GM18517 (cell line): Measurements from ENCODE around the gene ZNF74.

ENCODE experiments used
- ATAC-seq: cut with Tn5 transposase; IDR thresholded peaks from one replicate; pipeline ENCODE4 v1.9.1; 2021; ENCODE audit warnings: mild to moderate bottlenecking, moderate library complexity; ENCODE audit not compliant: unreplicated experiment

ZNF74 gene

DNA sequence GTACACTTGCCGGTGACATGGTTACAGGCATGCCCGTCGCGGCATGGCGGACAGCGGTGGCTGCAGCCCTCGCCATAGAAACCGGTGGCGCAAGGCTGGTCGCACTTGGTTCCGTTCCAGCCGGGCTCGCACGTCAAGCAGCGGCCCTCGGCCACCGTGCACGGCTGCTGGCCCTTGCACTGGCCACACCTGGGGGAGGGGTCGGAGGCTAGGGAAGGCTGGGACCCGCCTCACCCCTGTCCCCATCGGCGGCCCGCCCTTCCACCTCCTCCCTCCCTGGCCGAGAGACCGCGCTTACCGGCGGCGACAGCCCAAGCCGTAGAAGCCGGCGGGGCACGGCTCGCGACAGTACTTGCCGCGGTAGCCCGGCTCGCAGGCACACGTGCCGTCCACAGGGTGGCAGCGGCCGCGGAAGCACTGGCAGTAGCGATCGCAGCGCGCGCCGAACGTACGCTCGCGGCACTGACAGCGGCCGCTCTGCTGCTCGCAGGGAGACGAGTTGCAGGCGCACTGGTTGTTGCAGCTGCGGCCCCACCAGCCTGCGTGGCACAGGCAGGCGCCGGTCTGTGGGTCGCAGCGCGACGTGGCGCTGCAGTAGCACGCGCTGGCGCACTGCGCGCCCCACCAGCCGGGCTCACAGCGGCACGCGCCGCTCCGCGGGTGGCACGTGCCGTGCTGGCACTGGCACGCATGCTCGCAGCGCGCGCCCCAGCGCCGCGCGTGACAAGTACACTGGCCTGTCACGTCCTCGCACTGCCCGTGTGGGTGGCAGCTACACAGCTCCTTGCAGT, 37.0 kb downstream of the ZNF74 start:
- ATAC-seq = no peak

DNA sequence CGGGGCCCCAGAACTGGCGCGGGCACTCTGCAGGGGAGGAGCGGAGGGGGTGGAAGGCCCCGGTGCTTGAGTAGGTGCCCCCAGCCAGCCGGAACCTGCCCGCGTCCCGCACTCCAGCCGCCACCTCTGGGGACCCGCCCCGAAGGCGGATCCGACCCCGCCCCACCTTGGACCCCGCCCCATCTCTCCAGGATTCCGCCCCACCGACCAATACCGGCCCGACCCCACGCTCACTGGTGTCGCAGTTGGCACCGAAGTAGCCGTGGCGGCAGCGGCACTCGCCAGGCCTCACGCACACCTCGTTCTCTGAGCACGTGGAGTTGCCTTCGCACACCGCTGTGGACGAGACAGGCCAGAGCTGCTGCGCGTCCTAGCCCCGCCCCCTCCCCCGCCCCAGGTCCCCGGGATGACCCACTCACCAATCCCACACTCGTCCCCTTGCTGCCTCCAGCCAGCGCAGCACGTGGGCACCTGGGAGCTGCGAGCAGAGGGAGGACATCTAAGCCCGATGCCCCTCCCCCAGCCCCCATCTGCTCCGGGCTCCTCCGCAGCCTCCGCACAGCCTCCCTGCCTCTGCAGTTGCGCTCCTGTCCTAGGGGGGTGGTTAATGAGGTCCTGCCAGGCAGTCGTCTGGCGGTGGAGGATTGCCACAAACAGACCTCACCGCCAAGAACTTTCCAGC, 37.7 kb downstream of the ZNF74 start:
- no peak for ATAC-seq

DNA sequence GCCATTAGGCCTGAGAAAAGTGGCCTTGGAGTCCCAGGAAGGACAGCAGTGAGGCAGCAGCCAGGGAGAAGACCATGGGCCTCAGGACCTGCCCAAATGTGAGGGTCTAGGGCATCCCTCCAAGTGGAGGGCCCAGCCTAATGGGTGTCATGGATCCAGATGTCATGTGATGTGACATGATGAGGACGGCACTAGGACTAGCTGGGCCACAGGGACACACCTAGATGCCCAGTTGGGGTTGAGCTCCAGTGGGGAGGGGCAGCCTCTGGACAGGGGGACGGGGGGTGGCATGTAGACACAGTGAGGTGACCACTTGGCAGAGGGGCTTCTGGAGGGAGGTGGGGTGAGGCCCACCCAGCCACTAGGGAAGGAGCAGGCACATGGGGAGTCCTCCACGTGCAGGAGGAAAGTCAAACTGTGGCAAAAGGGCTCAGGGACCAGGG, 38.3 kb downstream of the ZNF74 start:
- ATAC-seq = no peak

DNA sequence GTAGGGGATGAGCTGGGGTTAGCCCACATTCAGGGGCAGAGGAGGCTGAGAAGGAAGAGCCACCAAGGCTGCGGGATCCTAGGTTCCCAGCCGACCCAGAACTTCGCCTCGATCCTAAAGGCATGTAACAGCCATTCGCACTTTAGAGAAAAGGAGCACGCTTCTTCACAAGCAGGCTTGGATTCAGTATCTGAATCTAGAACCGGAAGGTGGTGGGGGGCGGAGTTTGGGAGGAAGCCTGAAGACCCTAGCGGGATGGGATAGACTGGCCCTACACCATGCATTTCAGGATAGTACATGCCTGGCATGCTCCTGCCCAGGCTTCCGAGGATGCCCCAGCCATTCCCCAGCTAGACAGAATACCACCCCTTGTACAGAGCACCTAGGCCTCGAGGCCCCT, 39.2 kb downstream of the ZNF74 start:
- ATAC-seq = no peak

DNA sequence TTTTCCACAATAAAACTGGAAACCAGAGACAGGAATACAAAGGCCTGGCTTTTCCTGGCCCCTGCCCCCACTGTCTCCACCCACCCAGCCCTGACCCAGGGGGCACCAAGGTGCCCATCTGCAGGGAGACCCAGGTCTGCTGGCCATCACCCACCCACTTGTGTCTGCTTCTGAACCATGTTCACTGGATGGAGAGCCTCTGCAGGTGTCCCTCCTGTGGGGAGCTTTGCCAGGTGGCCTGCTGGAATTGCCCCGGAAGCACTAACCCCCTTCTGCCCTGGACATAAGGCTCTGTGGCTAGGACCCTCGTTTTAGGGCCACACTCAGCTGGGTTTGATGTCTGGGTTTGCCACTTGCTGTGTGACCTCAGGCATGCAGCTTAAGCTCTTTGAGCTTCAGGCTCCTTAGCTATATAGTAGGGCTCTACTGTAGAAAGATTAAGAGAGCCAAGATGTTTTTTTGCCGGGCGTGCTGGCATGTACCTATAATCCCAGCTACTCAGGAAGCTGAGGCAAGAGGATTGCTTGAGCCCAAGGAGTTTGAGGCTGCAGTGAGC, 39.8 kb downstream of the ZNF74 start:
- ATAC-seq = no peak

DNA sequence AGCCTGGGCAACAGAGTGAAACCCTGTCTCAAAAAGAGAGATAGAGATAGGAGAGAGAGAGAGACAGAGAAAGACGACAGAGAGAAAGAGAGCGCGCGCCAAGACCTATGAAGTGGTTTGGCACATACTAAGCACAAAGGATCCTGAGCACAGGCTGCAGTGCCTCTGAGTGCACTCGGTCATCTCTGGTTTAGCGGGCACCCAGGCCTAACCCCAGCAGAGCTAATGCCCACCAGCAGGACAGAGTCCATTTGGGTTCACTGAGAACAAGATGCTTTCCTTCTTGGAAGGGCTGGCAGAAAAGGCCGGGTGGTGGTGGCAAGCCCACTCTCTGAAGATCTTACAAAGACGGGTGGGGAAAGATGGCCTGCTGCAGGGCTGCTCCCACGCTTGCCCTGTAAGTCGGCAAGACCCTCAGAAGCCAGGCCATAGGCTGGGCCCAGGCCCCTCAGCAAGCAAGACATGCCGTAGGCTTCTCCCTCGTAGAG, 40.4 kb downstream of the ZNF74 start:
- ATAC-seq = no peak

DNA sequence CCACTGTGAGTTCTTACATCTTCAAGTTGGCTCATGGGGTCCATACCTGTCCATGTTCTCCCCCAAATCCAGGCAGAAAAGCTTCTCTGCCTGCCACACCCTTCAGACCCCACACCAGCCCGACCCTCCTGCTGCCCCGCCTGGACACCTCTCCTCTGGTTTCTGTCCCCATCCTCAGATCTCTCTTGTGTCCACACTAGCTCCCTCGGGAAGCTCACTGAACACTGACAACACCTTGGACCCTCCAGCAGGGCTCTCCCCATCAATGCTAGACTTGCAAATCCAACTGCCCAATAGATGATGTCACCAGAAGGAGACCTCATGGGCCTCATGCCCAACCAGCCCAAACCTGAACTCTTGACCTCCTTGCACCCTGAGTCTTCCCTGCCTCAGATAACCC, 40.8 kb downstream of the ZNF74 start:
- ATAC-seq = no peak

DNA sequence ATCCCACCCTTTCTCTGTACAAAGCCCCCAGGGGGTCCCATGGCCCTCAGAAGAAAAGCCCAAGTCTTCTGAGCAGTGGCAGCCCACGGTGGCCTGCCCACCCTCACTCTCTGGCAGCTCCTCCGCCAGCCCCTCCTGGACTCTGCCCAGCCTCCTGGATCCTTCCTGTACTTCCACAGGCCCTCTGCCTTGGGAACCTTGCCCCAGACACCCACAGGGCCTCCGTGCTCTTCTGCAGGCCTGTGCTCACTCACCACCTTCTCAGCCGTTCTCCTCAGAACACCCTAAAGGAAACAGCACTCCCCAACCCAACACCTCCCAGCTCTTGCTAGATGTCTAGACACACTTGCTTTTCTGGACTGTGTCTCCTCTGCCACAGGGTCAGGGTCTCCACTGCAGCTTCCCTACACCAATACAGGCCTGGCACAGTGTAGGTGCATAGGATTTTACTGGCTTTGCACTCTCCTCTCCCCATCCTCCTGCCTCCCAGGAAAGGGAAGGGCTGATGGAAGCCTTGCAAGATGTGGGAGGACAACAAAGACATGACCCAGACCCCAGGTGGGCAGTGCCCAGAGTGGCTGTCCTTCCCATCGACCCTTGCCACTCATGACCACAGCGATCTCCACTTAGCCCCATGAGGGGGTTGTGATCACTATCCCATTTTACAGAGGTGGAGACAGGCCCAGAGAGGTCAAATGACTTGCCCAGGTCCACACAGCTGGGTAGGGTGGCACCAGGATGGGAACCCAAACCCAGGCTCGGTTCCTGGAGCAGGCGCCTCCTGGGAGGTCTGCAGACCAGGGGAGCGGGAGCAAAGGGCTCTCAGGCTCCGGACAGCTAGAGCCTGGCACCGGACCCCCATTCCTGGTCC, 41.7 kb downstream of the ZNF74 start:
- ATAC-seq = no peak

DNA sequence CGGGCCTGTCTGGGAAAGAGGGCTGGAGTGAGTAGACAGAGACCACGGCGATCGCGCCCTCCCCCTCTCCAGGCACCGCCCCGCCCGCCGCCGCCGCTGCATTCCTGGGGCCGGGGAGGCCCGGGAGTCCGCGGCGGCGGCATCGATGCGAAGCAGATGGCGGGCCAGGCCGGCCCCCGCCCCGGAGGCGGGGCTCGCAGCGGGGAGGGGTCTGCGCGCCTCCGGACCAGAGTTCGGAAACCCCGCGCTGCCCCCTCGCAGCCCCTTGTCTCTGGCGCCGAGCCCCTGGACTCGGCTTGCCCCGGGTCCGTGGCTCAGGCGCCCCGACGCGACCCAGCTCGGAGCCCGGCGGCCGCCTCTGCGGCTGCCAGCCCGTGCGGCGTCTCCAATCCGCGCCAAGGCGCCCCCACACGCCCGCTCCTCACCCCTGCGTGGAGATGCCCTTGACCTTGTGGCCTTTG, 42.4 kb downstream of the ZNF74 start:
- no peak for ATAC-seq

DNA sequence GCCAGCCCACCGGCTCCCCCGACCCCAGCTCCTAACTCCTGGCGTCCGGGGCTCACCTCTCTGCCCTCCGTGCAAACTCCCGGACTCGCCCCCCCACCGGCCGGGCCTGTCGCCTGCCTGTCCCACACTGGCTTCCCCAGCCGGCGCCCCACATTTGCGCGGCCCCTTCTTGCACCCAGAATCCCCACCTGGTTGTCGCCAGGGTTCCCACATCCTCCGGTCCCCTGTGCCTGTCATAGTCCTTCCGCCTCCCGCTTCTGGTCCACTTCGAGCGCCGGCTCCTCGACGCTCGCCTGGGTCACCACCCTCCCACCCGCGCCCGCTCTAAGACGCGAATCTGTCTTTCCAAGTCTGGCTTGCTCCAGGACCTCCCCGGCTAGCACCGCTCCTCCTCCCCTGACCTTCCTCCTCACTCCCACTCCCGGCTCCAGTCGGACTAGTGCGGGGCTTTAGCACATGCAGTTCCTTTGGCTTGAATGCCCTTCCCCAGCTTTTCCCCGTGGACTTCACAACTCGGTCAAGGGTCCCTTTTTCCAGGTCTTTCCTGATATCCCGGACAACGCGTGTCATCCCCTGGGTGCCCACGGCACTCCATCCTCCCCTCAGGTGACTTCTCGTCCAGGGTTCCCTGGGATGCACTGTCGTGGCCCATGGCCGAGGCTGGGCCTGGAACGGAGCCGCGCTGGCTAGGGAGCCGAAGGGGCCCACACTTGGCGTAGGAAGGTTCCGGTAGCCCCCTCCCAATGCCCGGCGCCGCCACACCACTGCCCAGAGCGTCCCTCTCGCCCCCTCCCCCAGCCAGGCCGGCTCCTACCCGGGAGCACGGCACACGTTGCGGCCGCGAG, 43.0 kb downstream of the ZNF74 start:
- ATAC-seq = no peak

DNA sequence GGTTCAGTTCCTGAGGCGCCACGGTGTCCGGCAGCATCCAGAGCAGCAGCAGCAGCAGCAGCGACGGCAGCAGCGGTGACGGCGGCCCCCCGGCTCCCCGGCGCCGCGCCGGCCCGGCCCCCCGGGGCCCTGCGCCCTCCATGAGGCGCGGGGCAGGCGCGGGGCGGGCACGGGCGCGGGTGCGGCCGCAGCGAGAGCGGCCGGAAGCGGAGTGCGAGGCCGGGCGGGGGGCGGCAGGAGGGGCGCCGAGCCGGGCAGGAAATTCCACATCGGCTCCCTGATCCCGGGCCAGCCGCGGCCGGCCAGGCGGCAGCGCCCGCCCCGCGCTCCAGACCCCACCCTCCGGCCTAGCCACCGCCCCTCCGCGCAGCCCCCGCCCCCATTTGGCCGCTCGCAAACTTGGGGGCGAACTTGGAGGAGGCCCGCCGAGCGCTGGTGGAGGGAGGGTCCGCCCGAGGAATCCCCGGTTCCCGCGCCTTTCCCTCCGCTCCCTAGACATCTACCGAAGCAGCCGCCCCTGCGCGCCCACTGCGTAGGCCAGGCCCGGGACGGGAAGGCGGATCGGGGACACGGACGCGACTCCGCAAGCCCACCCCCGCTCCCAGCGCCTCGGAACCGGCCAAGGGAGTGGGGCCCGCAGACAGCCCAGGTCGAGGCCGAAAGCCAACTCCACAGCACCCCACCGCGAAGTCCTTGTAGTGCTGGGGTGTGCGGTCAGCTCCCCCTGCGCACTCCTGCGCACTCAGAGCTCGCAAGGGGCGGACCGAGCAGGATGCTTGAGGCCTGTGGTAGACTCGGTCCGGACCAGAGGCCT, 43.9 kb downstream of the ZNF74 start, which contains the start of gene SCARF2:
Gene SCARF2, minus strand, starts transcription at position 213 of the 814 bp plus-strand sequence. Its CDS starts 71 bp downstream, at position 142.
- ATAC-seq = no peak

DNA sequence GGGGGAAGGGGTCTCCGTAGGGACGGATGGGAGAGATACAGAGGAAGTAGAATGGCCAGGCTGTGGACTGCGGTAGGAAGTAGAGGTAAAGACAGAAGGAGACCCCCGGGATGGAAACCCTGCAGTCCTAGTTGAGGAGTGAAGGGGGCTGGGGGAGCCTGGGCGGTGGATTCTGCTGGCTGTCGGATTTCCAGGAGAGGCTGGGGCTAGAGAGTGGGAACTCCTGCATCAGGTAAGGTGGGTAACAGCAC, 44.4 kb downstream of the ZNF74 start:
- ATAC-seq = no peak

DNA sequence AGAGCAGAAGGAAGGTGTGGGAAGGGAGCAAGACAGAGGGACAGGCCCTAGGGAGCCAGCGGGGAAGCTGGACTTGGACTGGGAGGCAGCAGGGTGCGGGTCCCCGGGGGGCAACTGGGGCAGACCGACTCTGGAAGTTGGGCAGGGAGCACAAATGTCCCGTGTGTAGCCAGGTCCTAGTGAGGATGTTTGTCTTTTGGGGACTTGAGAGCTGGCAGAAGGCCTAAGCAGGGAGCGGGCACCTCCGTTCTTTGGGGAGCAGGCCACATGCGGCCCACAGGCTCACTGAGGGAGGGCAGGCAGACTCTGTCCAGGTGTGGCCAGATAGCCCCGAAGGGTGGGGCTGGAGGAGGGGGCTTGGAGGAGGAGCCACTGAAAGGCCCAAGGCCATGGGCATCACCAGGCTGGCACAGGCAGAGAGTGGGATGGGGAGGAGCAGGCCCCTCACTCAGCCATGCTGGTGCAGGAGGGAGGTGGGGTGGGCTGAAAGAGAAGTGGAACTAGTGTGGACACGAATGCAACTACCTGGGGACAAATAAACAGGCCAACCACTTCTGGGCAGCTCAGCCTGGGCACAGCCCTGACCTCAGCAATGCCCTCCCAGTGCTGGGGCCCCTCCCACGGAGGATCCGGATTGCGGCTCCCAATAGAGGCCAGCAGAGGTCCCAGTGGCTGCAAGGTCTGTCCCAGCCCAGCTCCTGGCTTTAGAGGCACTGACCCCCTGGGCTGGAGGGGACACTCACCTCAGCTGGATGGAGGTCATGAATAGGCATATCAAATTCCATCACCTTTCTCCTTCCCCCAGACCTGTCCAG, 44.9 kb downstream of the ZNF74 start:
- no peak for ATAC-seq

DNA sequence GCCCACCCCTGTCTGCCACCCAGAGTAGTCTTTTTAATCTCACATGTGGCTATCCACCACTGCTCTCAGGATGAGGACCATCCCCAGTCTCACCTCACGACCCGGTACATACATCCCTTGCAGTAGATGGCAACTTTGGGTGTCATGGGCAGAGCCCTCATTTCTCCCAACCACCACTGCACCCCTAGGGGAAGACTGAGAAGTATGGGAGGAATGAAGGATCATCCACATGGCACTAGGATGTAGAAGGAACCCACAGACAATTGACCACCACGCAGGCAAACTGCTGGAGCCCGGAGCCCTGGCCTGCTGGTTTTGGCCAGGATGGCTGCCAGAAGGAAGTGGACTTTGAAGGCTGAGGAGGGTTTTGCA, 45.6 kb downstream of the ZNF74 start:
- ATAC-seq = no peak

DNA sequence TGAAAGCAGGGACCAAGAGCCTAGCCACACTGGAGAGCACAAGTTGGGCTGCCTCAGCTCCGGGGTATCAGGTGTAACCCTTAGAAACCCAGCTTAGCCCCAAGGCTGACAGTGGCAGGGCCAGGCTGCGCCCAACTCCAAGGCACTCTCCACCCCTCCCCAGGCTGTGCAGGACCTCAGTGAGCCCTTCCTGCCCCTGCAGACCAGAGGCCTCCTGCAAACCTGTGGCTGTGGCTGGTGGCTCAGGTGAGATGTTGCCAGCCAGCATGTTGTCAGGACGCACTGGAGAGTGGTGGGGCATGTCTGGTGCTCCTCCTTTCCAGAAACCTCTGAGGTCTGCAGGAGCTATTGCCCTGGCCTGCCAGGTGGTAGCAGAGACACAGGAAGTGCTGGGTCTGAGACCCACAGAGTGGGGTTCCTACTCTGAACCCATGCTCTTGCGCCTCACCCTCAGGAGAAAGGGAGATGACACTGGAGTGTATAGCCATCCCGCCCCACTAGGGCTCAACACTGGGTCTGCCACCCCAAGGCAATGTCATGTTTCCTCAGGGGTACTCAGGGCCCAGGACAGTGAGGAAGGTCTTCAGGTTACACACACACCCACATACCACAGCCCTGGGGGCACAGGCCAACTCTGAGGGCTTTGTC, 46.1 kb downstream of the ZNF74 start:
- ATAC-seq = no peak

DNA sequence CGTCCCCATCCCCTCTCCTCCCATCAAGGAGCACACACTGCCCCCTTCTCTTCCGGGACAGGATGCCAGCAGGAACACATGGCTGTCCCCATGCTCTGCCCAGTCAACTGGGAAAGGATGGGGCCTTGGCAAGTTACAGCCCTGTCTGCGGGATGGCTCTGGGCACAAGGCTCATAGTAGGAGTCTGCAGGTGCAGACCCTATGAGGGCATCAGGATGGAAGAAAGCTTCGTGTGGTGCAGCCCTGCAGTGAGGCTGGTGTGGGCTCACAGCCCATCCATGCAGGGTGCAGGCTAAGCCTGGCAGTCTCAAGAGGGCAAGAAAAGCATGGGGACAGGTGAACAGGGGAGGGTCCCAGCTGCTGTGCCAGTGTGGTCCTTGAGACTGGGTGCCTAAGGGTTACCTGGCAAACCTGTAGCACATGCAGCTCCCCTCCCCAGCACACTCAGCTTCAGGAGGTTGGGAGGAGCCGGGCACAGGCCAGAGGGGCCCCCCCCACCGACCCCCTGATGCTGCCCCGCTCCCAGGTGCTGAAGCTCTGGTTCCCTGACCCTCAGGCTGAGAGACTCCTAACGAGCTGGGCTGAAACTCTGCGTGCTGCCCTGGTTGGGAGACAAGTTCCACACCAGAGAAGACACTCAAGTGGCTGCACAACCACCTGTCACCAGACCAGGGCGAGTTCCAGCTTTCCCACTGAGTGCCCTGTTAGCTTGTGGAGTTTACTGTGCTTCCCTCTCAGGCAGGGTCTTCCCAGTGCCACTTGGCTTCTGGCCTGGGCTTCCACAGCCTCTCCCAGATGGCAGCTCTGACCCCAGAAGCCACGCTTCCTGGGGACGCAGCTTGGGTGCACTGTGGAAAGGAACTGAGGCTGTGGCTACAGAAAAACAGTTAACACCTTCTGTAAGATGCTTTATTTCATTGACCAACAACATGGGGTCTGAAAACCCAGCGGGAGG, 47.0 kb downstream of the ZNF74 start:
- ATAC-seq = no peak
